ENCODE data around the gene SEC16A.
A peak's percentile ranks its signal among the peaks of the same experiment; 100 is the strongest.

SEC16A gene

GRCh38 chr9:136400038-136400834, 82.6 kb downstream of the SEC16A start, which contains the start of gene SNAPC4:
SNAPC4 (minus strand) TSS chr9:136400170; CDS start chr9:136398428, 1,742 bp downstream.
- TF ChIP-seq, protein P1, sequence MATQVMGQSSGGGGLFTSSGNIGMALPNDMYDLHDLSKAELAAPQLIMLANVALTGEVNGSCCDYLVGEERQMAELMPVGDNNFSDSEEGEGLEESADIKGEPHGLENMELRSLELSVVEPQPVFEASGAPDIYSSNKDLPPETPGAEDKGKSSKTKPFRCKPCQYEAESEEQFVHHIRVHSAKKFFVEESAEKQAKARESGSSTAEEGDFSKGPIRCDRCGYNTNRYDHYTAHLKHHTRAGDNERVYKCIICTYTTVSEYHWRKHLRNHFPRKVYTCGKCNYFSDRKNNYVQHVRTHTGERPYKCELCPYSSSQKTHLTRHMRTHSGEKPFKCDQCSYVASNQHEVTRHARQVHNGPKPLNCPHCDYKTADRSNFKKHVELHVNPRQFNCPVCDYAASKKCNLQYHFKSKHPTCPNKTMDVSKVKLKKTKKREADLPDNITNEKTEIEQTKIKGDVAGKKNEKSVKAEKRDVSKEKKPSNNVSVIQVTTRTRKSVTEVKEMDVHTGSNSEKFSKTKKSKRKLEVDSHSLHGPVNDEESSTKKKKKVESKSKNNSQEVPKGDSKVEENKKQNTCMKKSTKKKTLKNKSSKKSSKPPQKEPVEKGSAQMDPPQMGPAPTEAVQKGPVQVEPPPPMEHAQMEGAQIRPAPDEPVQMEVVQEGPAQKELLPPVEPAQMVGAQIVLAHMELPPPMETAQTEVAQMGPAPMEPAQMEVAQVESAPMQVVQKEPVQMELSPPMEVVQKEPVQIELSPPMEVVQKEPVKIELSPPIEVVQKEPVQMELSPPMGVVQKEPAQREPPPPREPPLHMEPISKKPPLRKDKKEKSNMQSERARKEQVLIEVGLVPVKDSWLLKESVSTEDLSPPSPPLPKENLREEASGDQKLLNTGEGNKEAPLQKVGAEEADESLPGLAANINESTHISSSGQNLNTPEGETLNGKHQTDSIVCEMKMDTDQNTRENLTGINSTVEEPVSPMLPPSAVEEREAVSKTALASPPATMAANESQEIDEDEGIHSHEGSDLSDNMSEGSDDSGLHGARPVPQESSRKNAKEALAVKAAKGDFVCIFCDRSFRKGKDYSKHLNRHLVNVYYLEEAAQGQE (IDR thresholded peaks at IDR 0.05; ENCODE audit: insufficient read depth in 1 of 2, low read depth in 2 of 2, low read length in 2 of 2) = 0 out of 4 replicates have a peak, but pooled peaks of 1 of the 2 experiments have one; percentile 23
- TF ChIP-seq SIN3A (IDR thresholded peaks at IDR 0.05; ENCODE audit: borderline replicate concordance, insufficient read depth, low read length) (no peak), POLR2AphosphoS5 (IDR thresholded peaks at IDR 0.05; ENCODE audit: low read depth, low read length) (peak; percentile 61), FOXP2 (optimal IDR thresholded peaks at IDR 0.05; ENCODE audit: borderline replicate concordance, extremely low read depth, extremely low read length, insufficient read depth) (no peak), TAF1 (IDR thresholded peaks at IDR 0.05; ENCODE audit: borderline replicate concordance, insufficient read depth, low read length) (peak; percentile 88; the same call in 1 of the 2 replicates)

DNA sequence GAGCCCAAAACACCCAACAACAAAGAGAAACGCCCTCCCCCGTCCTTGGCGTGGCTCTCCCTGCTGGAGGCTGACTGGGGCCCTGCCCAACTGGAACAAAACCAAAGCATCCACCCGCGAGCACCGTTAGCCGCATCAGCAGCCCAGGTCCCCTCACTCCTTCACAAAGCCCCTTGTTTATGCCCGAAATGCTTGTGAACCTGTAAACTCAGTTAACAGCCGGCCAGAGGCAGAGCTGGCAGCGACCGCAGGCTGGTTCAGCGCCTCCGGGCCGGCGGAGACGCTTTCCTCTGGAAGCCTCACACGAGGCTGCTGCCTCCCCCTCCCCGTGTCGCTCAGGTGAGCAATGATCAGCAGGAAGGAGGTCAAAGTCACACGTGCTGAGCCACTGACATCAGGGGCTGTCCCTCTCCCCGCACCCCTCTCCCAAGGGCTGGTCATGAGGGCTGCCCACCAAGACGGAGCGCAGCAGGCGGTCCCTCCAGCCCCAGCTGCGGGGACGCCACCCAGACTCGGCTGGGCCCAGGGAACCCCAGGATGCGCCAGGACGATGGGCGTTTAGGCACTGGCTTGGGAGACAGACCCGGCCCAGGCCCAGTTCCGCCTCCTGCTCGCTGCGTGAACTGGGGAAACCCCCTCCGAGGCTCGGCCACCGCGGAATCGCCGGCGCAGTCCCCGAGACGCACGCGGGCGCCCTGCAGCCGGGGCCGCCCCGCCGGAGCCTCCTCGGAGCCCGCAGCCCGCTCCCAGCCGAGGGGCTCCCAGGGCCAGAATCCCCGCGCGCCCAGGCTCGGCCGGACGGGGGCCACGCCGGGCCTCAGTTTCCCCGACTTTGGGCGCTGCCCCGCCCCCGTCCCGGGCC, 83.4 kb downstream of the SEC16A start:
- TF ChIP-seq POLR2AphosphoS5 (IDR thresholded peaks at IDR 0.05; ENCODE audit: low read depth, low read length) (no peak), FOXP2 (optimal IDR thresholded peaks at IDR 0.05; ENCODE audit: borderline replicate concordance, extremely low read depth, extremely low read length, insufficient read depth) (no peak), TAF1 (IDR thresholded peaks at IDR 0.05; ENCODE audit: borderline replicate concordance, insufficient read depth, low read length) (no peak), SIN3A (IDR thresholded peaks at IDR 0.05; ENCODE audit: borderline replicate concordance, insufficient read depth, low read length) (no peak)
- TF ChIP-seq, protein P1 (IDR thresholded peaks at IDR 0.05; ENCODE audit: insufficient read depth in 1 of 2, low read depth in 2 of 2, low read length in 2 of 2) = no peak

GRCh38 chr9:136398286-136398685, 84.6 kb downstream of the SEC16A start:
- TF ChIP-seq TAF1 (IDR thresholded peaks at IDR 0.05; ENCODE audit: borderline replicate concordance, insufficient read depth, low read length) = no peak
- no peak for TF ChIP-seq POLR2AphosphoS5 (IDR thresholded peaks at IDR 0.05; ENCODE audit: low read depth, low read length)
- TF ChIP-seq, protein P1 (IDR thresholded peaks at IDR 0.05; ENCODE audit: insufficient read depth in 1 of 2, low read depth in 2 of 2, low read length in 2 of 2) = no peak
- TF ChIP-seq FOXP2 (optimal IDR thresholded peaks at IDR 0.05; ENCODE audit: borderline replicate concordance, extremely low read depth, extremely low read length, insufficient read depth) = no peak
- no peak for TF ChIP-seq SIN3A (IDR thresholded peaks at IDR 0.05; ENCODE audit: borderline replicate concordance, insufficient read depth, low read length)

- no peak for TF ChIP-seq FOXP2 (optimal IDR thresholded peaks at IDR 0.05; ENCODE audit: borderline replicate concordance, extremely low read depth, extremely low read length, insufficient read depth)
- TF ChIP-seq, protein P1 (IDR thresholded peaks at IDR 0.05; ENCODE audit: insufficient read depth in 1 of 2, low read depth in 2 of 2, low read length in 2 of 2) = no peak
- no peak for TF ChIP-seq TAF1 (IDR thresholded peaks at IDR 0.05; ENCODE audit: borderline replicate concordance, insufficient read depth, low read length)
- no peak for TF ChIP-seq SIN3A (IDR thresholded peaks at IDR 0.05; ENCODE audit: borderline replicate concordance, insufficient read depth, low read length)
- no peak for TF ChIP-seq POLR2AphosphoS5 (IDR thresholded peaks at IDR 0.05; ENCODE audit: low read depth, low read length)
Measured at GRCh38 chr9:136397643-136398042, 85.2 kb downstream of the SEC16A start.

Measured in PFSK-1 (cell line).